Endothelial cell of umbilical vein (primary cell): ENCODE data around the gene CHSY3. TPM values are rescaled to one million over a fixed set of nuclear protein-coding genes. Genes with fewer than 3 reads are reported as not detected.

Experiments
- BruUV-seq: library from RNA; stranded (reverse); fragments of 400-500 nt; replicated peaks from 2 replicates; lab custom pipeline; 2021; lab: Mats Ljungman, UMichigan
- CTCF ChIA-PET: fragments of 300-600, 350-600 bp; sonication (Branson Sonifier 250); formaldehyde crosslinking; loops from one replicate; lab custom pipeline; 2021; ENCODE audit warnings: antibody characterized with exemption, inconsistent platforms; lab: Charles Lee
- POLR2A ChIA-PET: fragments of 300-600, 350-600 bp; sonication (Branson Sonifier 250); formaldehyde crosslinking; loops from one replicate; lab custom pipeline; 2021; ENCODE audit warnings: antibody characterized with exemption, inconsistent platforms; lab: Charles Lee
- DNase-seq: peaks from one replicate; pipeline ENCODE4 v3.0.0-alpha.2; 2011; ENCODE audit warnings: low read depth, low spot score
- FAIRE-seq: peaks from 2 replicates; lab custom pipeline; 2011; peaks lifted over from hg19 to GRCh38; lab: Jason Lieb, UNC
- H2AFZ ChIP-seq: 2 replicates; pipeline ENCODE4 v1.6.0; 2012; ENCODE audit warnings: low read depth, low read length, control low read depth, inconsistent platforms
- H3K27ac ChIP-seq: 2 replicates; pipeline ENCODE4 v1.5.1; 2011; ENCODE audit warnings: low read depth, mild to moderate bottlenecking, control low read depth, low read length, moderate library complexity; ENCODE audit not compliant: insufficient read depth
- H3K27me3 ChIP-seq, 2 experiments: 2 replicates each; pipeline versions ENCODE4 v1.6.0 to v1.6.1; 2011; ENCODE audit warnings: low read length in 2 of 2, mixed read lengths in 1 of 2; ENCODE audit not compliant: control insufficient read depth in 2 of 2, insufficient read depth in 2 of 2
- H3K36me3 ChIP-seq, 2 experiments: 2 replicates in 1 of 2; 3 replicates in 1 of 2; pipeline ENCODE4 v1.5.1; 2011; ENCODE audit warnings: low read length in 2 of 2, mild to moderate bottlenecking in 1 of 2, moderate library complexity in 1 of 2; ENCODE audit not compliant: control insufficient read depth in 2 of 2, insufficient read depth in 2 of 2; ENCODE audit errors: extremely low read depth in 1 of 2
- H3K4me1 ChIP-seq: 3 replicates; pipeline ENCODE4 v1.5.1; 2011; ENCODE audit warnings: mild to moderate bottlenecking, low read length; ENCODE audit not compliant: control insufficient read depth, insufficient read depth; ENCODE audit errors: extremely low read depth
- H3K4me2 ChIP-seq: 2 replicates; pipeline ENCODE4 v1.6.1; 2011; ENCODE audit warnings: low read length, control low read depth, mixed read lengths; ENCODE audit not compliant: insufficient read depth
- H3K4me3 ChIP-seq, 3 experiments: fragments of 200-600 bp in 1 of 3; sonication (generic), shearing (Covaris generic) in 1 of 3; replicated peaks in 1 of 3; 2 replicates each; pipeline ENCODE4 v1.5.1; 2011 to 2016; ENCODE audit warnings: control low read depth in 3 of 3, low read length in 3 of 3, mild to moderate bottlenecking in 2 of 3, inconsistent platforms in 1 of 3, low read depth in 1 of 3, moderate library complexity in 1 of 3; ENCODE audit not compliant: insufficient read depth in 1 of 3
- H3K79me2 ChIP-seq: 2 replicates; pipeline ENCODE4 v1.6.0; 2012; ENCODE audit warnings: low read length, inconsistent platforms; ENCODE audit not compliant: control insufficient read depth, insufficient read depth
- H3K9ac ChIP-seq: replicated peaks from 2 replicates; pipeline ENCODE3; 2011; ENCODE audit warnings: low read length, control low read depth; ENCODE audit not compliant: insufficient read depth; ENCODE audit errors: extremely low read depth
- H3K9me1 ChIP-seq: replicated peaks from 3 replicates; pipeline ENCODE4 v1.6.0; 2011; ENCODE audit warnings: mild to moderate bottlenecking, low read length; ENCODE audit not compliant: control insufficient read depth, insufficient read depth; ENCODE audit errors: extremely low read depth
- H3K9me3 ChIP-seq: replicated peaks from 2 replicates; pipeline ENCODE4 v1.5.1; 2012; ENCODE audit warnings: low read length, inconsistent platforms; ENCODE audit not compliant: control insufficient read depth, insufficient read depth
- H4K20me1 ChIP-seq: replicated peaks from 2 replicates; pipeline ENCODE3; 2011; ENCODE audit warnings: mild to moderate bottlenecking, low read length; ENCODE audit not compliant: control insufficient read depth, insufficient read depth; ENCODE audit errors: extremely low read depth
- EZH2 ChIP-seq: IDR thresholded peaks from 2 replicates; pipeline ENCODE4 v1.6.1; 2012; ENCODE audit warnings: borderline replicate concordance, low read depth, mild to moderate bottlenecking, moderate library complexity, low read length, inconsistent platforms; ENCODE audit not compliant: severe bottlenecking
- FOS ChIP-seq: IDR thresholded peaks from 2 replicates; pipeline ENCODE4 v1.6.1; 2011; ENCODE audit warnings: mild to moderate bottlenecking, low read length, moderate library complexity, borderline replicate concordance; ENCODE audit not compliant: insufficient read depth
- GATA2 ChIP-seq: IDR thresholded peaks from 2 replicates; pipeline ENCODE4 v1.7.0; 2011; ENCODE audit warnings: low read depth, mild to moderate bottlenecking, moderate library complexity, mixed read lengths, low read length; ENCODE audit not compliant: insufficient read length, insufficient read depth
- JUN ChIP-seq: IDR thresholded peaks from 2 replicates; pipeline ENCODE4 v1.6.1; 2011; ENCODE audit warnings: borderline replicate concordance, low read depth; ENCODE audit not compliant: insufficient read length, insufficient read depth
- MYC ChIP-seq: IDR thresholded peaks from one replicate; pipeline ENCODE4 v1.6.1; 2011; ENCODE audit warnings: mild to moderate bottlenecking, low read depth, low read length
- POLR2A ChIP-seq: IDR thresholded peaks from 2 replicates; pipeline ENCODE4 v1.6.1; 2012; ENCODE audit warnings: low read depth, mild to moderate bottlenecking, control low read depth, low read length
- POLR2AphosphoS5 ChIP-seq: IDR thresholded peaks from 2 replicates; pipeline ENCODE4 v1.6.1; 2012; ENCODE audit warnings: low read depth, mild to moderate bottlenecking, control low read depth, low read length, moderate library complexity; ENCODE audit not compliant: insufficient read depth
- dilution Hi-C: fragments of 300-500 bp; cut with MboI; formaldehyde crosslinking; loops from one replicate; pipeline ENCODE4 v1.15.0; 2019; ENCODE audit warnings: low sequenced_read_pairs; ENCODE audit not compliant: extremely low pct_ligation_motif_present
- intact Hi-C: fragments of 100-400 bp; cut with micrococcal nuclease; formaldehyde crosslinking; loops from one replicate; pipeline ENCODE4 v1.10.0; 2022
- polyA plus RNA-seq, 4 experiments: library from polyadenylated mRNA; depleted of rRNA in 3 of 4; stranded (reverse) in 3 of 4; unstranded in 1 of 4; fragments of >200 nt; gene quantifications; 2 replicates each; pipeline versions ENCODE4 v1.2.1 to v1.2.3, GENCODE V29; 2011 to 2012; ENCODE audit warnings: missing spikeins in 1 of 4
- total RNA-seq: library from RNA; stranded (reverse); gene quantifications from 2 replicates; pipeline ENCODE4 v1.2.3, GENCODE V29; 2021
- TF ChIP-seq, protein P1 (sequence below): IDR thresholded peaks from 2 replicates; pipeline ENCODE4 v1.6.1; 2011; ENCODE audit not compliant: insufficient read depth, insufficient read length
- TF ChIP-seq, protein P2 (sequence below), 2 donors: IDR thresholded peaks; 1 replicate in 1 of 2; 2 replicates in 1 of 2; pipeline ENCODE4 v1.5.1; 2011; ENCODE audit warnings: low read length in 2 of 2, mild to moderate bottlenecking in 2 of 2, moderate library complexity in 2 of 2, control low read depth in 1 of 2, inconsistent platforms in 1 of 2, low read depth in 1 of 2; ENCODE audit not compliant: insufficient read depth in 1 of 2; ENCODE audit errors: extremely low read depth in 1 of 2

CHSY3 gene
- total and polyA plus RNA-seq, 2 donors (not counting 3 experiments of a cell fraction or from before 2014, with no cell fraction given): 2.2 to 8.4 TPM

DNA sequence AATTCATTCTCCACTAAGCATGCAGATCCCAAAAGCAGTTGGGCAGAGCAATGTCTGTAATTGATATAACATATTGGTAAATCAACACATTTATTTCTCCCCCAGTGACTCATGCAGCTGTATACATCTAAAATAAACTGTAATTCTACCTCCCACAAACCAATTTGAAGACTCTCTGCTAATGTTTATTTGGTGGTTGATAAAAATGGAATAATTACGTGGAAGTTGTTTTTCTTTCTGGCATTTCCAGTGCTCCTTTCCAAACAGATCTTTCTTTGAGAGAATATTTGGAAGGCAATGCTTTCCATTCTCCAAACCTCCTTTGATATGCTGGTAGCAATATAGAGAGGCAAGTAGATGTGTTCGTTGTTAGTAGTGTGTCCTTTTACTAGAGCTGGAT is 194.7 kb downstream of the CHSY3 start:
- Histone ChIP-seq H2AFZ (no peak overlapping the region), H3K27me3 (no peaks in the 10 kb centered on the region), H4K20me1 (no peaks in the 10 kb centered on the region), H3K79me2 (no peaks in the 10 kb centered on the region), H3K4me2 (no peak overlapping the region), H3K9ac (no peak overlapping the region), H3K36me3 (no peaks in the 10 kb centered on the region), H3K9me3 (no peaks in the 10 kb centered on the region), H3K4me3 (no peak overlapping the region), H3K9me1 (no peaks in the 10 kb centered on the region), H3K27ac (no peak overlapping the region), H3K4me1 (no peaks in the 10 kb centered on the region)
- TF ChIP-seq, protein P1, sequence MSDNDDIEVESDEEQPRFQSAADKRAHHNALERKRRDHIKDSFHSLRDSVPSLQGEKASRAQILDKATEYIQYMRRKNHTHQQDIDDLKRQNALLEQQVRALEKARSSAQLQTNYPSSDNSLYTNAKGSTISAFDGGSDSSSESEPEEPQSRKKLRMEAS: no peak
- TF ChIP-seq POLR2AphosphoS5 (no peak), POLR2A (no peak), JUN (no peak), FOS (no peak), EZH2 (no peak), MYC (no peak), GATA2 (no peak)
- TF ChIP-seq, protein P2, sequence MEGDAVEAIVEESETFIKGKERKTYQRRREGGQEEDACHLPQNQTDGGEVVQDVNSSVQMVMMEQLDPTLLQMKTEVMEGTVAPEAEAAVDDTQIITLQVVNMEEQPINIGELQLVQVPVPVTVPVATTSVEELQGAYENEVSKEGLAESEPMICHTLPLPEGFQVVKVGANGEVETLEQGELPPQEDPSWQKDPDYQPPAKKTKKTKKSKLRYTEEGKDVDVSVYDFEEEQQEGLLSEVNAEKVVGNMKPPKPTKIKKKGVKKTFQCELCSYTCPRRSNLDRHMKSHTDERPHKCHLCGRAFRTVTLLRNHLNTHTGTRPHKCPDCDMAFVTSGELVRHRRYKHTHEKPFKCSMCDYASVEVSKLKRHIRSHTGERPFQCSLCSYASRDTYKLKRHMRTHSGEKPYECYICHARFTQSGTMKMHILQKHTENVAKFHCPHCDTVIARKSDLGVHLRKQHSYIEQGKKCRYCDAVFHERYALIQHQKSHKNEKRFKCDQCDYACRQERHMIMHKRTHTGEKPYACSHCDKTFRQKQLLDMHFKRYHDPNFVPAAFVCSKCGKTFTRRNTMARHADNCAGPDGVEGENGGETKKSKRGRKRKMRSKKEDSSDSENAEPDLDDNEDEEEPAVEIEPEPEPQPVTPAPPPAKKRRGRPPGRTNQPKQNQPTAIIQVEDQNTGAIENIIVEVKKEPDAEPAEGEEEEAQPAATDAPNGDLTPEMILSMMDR (IDR thresholded peaks at IDR 0.05; ENCODE audit: extremely low read depth in 1 of 2, insufficient read depth in 1 of 2, low read depth in 1 of 2, low read length in 2 of 2): no peak
- intact Hi-C loops (no loop called here), dilution Hi-C loops (no loop called here)
- ChIA-PET CTCF (interaction anchor here (1.9 kb wide), 1 partner anchor 11 kb away, joined by 7 read pairs; no protein-coding TSS in a partner anchor), POLR2A (no interaction called here)
- FAIRE-seq: no peak
- DNase-seq: no peak
- BruUV-seq: no TSS peak
